Body of pancreas (tissue), 4 donors: ENCODE measurements around the gene GPRC5A.

ENCODE experiments used
- CTCF ChIP-seq, 7 experiments: fragments of 450-650 bp in 4 of 7; fragments of 200-600 bp in 3 of 7; sonication (generic) in 3 of 7; IDR thresholded peaks; one replicate each; pipeline ENCODE4 v1.5.1; 2016 to 2019; ENCODE audit warnings: antibody characterized with exemption in 7 of 7
- POLR2A ChIP-seq, 3 donors: fragments of 450-650 bp; IDR thresholded peaks; one replicate each; pipeline ENCODE4 v1.6.1; 2016; ENCODE audit warnings: antibody characterized with exemption in 3 of 3, mild to moderate bottlenecking in 2 of 3

- no peak for TF ChIP-seq CTCF (IDR thresholded peaks at IDR 0.05)
- TF ChIP-seq POLR2A (IDR thresholded peaks at IDR 0.05): no peak
Observed at GRCh38 chr12:12908252-12908651, 16.9 kb downstream of the GPRC5A start.
